MCF 10A (cell line): Measurements from ENCODE around the gene MLLT1. TPM values are rescaled to one million over a fixed set of nuclear protein-coding genes. Genes with fewer than 3 reads are reported as not detected.

Experiments used
- BruUV-seq: library from RNA; stranded (reverse); fragments of 400-500 nt; replicated peaks from 2 replicates; lab custom pipeline; 2021; lab: Mats Ljungman, UMichigan
- CTCF ChIA-PET: fragments of 300-600 bp; sonication (Branson Sonifier 250); formaldehyde crosslinking; extraction: SDS; loops from one replicate; lab custom pipeline; 2021; ENCODE audit warnings: antibody characterized with exemption, inconsistent platforms; lab: Yijun Ruan, JAX
- POLR2A ChIA-PET: fragments of 300-600, 350-650 bp; sonication (Branson Sonifier 250); formaldehyde crosslinking; extraction: SDS; loops from one replicate; lab custom pipeline; 2020; ENCODE audit warnings: antibody characterized with exemption, inconsistent platforms; lab: Yijun Ruan, JAX
- DNase-seq: peaks from one replicate; pipeline ENCODE4 v3.0.0-alpha.2; 2018; ENCODE audit not compliant: unreplicated experiment
- H3K27ac Mint-ChIP-seq: one replicate; pipeline ENCODE4 v1.8.0; 2022; ENCODE audit warnings: mild to moderate bottlenecking, low read depth, mixed read lengths; ENCODE audit not compliant: unreplicated experiment
- H3K27me3 Mint-ChIP-seq: one replicate; pipeline ENCODE4 v1.8.0; 2022; ENCODE audit warnings: mixed read lengths; ENCODE audit not compliant: insufficient read depth, unreplicated experiment
- H3K36me3 Mint-ChIP-seq: one replicate; pipeline ENCODE4 v1.8.0; 2022; ENCODE audit warnings: mild to moderate bottlenecking, moderate library complexity, mixed read lengths; ENCODE audit not compliant: insufficient read depth, unreplicated experiment
- H3K4me1 Mint-ChIP-seq: one replicate; pipeline ENCODE4 v1.8.0; 2022; ENCODE audit warnings: mixed read lengths; ENCODE audit not compliant: insufficient read depth, unreplicated experiment
- H3K4me3 Mint-ChIP-seq: one replicate; pipeline ENCODE4 v1.8.0; 2022; ENCODE audit warnings: mild to moderate bottlenecking, moderate library complexity, mixed read lengths; ENCODE audit not compliant: unreplicated experiment
- H3K9me3 Mint-ChIP-seq: one replicate; pipeline ENCODE4 v1.8.0; 2022; ENCODE audit warnings: mixed read lengths; ENCODE audit not compliant: unreplicated experiment
- CTCF ChIP-seq: fragments of 200-600 bp; IDR thresholded peaks from one replicate; pipeline ENCODE4 v1.8.0; 2022; ENCODE audit warnings: antibody characterized with exemption, mild to moderate bottlenecking; ENCODE audit not compliant: unreplicated experiment
- intact Hi-C: fragments of 100-400 bp; cut with micrococcal nuclease; formaldehyde crosslinking; loops from 2 replicates; pipeline ENCODE4 v1.14.1; 2022
- total RNA-seq: library from RNA; stranded (reverse); gene quantifications from 2 replicates; pipeline ENCODE4 v1.2.3, GENCODE V29; 2022

MLLT1 gene
- total RNA-seq, 1 experiment from 2014 or later = 59.0 TPM

- CTCF ChIA-PET = interaction anchor here (0.7 kb wide), 1 partner anchor 290 kb away, joined by 4 read pairs; no protein-coding TSS in a partner anchor
- Mint-ChIP-seq H3K4me3 (no peak overlapping the region), H3K9me3 (no peaks in the 10 kb centered on the region), H3K36me3 (peaks cover 72% of the 10 kb centered on the region), H3K27ac (no peak overlapping the region), H3K27me3 (no peaks in the 10 kb centered on the region), H3K4me1 (peaks cover 1% of the 10 kb centered on the region)
- intact Hi-C loops = no loop called here
- DNase-seq = no peak
- POLR2A ChIA-PET = no interaction called here
- TF ChIP-seq CTCF = no peak
- no TSS peak for BruUV-seq
Measured at GRCh38 chr19:6263306-6263705, 16.5 kb downstream of the MLLT1 start.

- no peak overlapping the region for H3K27ac Mint-ChIP-seq
- intact Hi-C loops = no loop called here
- peaks cover 5% of the 10 kb centered on the region for H3K4me1 Mint-ChIP-seq
- H3K27me3 Mint-ChIP-seq = no peaks in the 10 kb centered on the region
- TF ChIP-seq CTCF = no peak
- CTCF ChIA-PET = interaction anchor here (0.7 kb wide), 1 partner anchor 290 kb away, joined by 4 read pairs; no protein-coding TSS in a partner anchor
- no peak for DNase-seq
- no peak overlapping the region for H3K4me3 Mint-ChIP-seq
- POLR2A ChIA-PET = no interaction called here
- BruUV-seq = no TSS peak
- H3K9me3 Mint-ChIP-seq = no peaks in the 10 kb centered on the region
- peaks cover 70% of the 10 kb centered on the region for H3K36me3 Mint-ChIP-seq
Measured at GRCh38 chr19:6262519-6262918, 17.3 kb downstream of the MLLT1 start.

- peaks cover 65% of the 10 kb centered on the region for H3K36me3 Mint-ChIP-seq
- H3K27ac Mint-ChIP-seq = no peak overlapping the region
- no peaks in the 10 kb centered on the region for H3K9me3 Mint-ChIP-seq
- DNase-seq = no peak
- no peak for TF ChIP-seq CTCF
- intact Hi-C loops = no loop called here
- no peak overlapping the region for H3K4me3 Mint-ChIP-seq
- no peaks in the 10 kb centered on the region for H3K27me3 Mint-ChIP-seq
- ChIA-PET POLR2A (interaction anchor here (0.7 kb wide), 2 partner anchors 10 to 76 kb away, joined by 3 read pairs; no protein-coding TSS in a partner anchor), CTCF (interaction anchor here (0.7 to 1.7 kb wide), 4 partner anchors 24 to 880 kb away, joined by 3 to 6 read pairs (median 4); no protein-coding TSS in a partner anchor)
- H3K4me1 Mint-ChIP-seq = peaks cover 5% of the 10 kb centered on the region
- no TSS peak for BruUV-seq
Measured at GRCh38 chr19:6261883-6262282, 17.9 kb downstream of the MLLT1 start.

- CTCF ChIA-PET = interaction anchor here (0.7 to 1.7 kb wide), 5 partner anchors 23 to 881 kb away, joined by 3 to 6 read pairs (median 4); no protein-coding TSS in a partner anchor
Measured at GRCh38 chr19:6260912-6261650, 18.7 kb downstream of the MLLT1 start.

More at GRCh38 chr19:6260912-6261650, 18.7 kb downstream of the MLLT1 start:
- TF ChIP-seq CTCF = peak; percentile 35
- BruUV-seq = no TSS peak
- H3K9me3 Mint-ChIP-seq = no peaks in the 10 kb centered on the region
- DNase-seq = peak; percentile 54
- H3K27ac Mint-ChIP-seq = no peak overlapping the region
- POLR2A ChIA-PET = interaction anchor here (0.7 to 0.9 kb wide), 3 partner anchors 11 to 76 kb away, joined by 3 read pairs; no protein-coding TSS in a partner anchor
- H3K36me3 Mint-ChIP-seq = peaks cover 58% of the 10 kb centered on the region
- no peaks in the 10 kb centered on the region for H3K27me3 Mint-ChIP-seq
- intact Hi-C loops = no loop called here
- no peak overlapping the region for H3K4me3 Mint-ChIP-seq
- peaks cover 5% of the 10 kb centered on the region for H3K4me1 Mint-ChIP-seq
